HepG2 (cell line): ENCODE measurements around the gene SPAM1. TPM values are rescaled to one million over a fixed set of nuclear protein-coding genes. Genes with fewer than 3 reads are reported as not detected.

Experiments used
- ATAC-seq: fragments of 200-7000 bp; cut with Tn5 transposase; 3 replicates; pipeline ENCODE4 v1.9.1; 2020; ENCODE audit warnings: mild to moderate bottlenecking, moderate library complexity
- BruUV-seq: library from RNA; stranded (reverse); fragments of 400-500 nt; replicated peaks from 2 replicates; lab custom pipeline; 2021; lab: Mats Ljungman, UMichigan
- CTCF ChIA-PET: fragments of 300-600 bp; formaldehyde crosslinking; extraction: SDS; loops from one replicate; lab custom pipeline; 2021; ENCODE audit warnings: low total read pairs, inconsistent platforms, low intra/inter-chr PET ratio; lab: Yijun Ruan, JAX
- POLR2A ChIA-PET: fragments of 350-600 bp; sonication (Branson Sonifier 250); formaldehyde crosslinking; loops from one replicate; lab custom pipeline; 2020; ENCODE audit warnings: antibody characterized with exemption, inconsistent platforms; lab: Yijun Ruan, JAX
- DNase-seq: peaks from one replicate; pipeline ENCODE4 v3.0.0-alpha.2; 2015; ENCODE audit warnings: low spot score
- FAIRE-seq: peaks from 3 replicates; lab custom pipeline; 2011; peaks lifted over from hg19 to GRCh38; lab: Jason Lieb, UNC
- H2AFZ ChIP-seq: one replicate; pipeline ENCODE4 v1.6.1; 2011; ENCODE audit warnings: low read length, inconsistent platforms
- H3K27ac ChIP-seq: fragments of 300-600 bp; 3 replicates; pipeline ENCODE4 v1.8.0; 2011; ENCODE audit warnings: mixed run types, mild to moderate bottlenecking, mixed read lengths, low read length, inconsistent platforms; ENCODE audit not compliant: insufficient read depth; ENCODE audit errors: extremely low read length
- H3K27me3 ChIP-seq, 2 experiments: fragments of 200-600 bp in 1 of 2; 2 replicates in 1 of 2; 3 replicates in 1 of 2; pipeline versions ENCODE4 v1.6.0 to v1.8.0; 2011; ENCODE audit warnings: low read length in 2 of 2, mild to moderate bottlenecking in 2 of 2, moderate library complexity in 2 of 2, inconsistent platforms in 1 of 2; ENCODE audit not compliant: insufficient read depth in 2 of 2, control insufficient read depth in 1 of 2
- H3K36me3 ChIP-seq, 2 experiments: fragments of 200-600 bp in 1 of 2; replicated peaks in 1 of 2; 2 replicates in 1 of 2; 3 replicates in 1 of 2; pipeline versions ENCODE4 v1.5.1 to v1.8.0; 2011; ENCODE audit warnings: low read length in 2 of 2, inconsistent platforms in 1 of 2; ENCODE audit not compliant: insufficient read depth in 2 of 2, control insufficient read depth in 1 of 2
- H3K4me1 ChIP-seq: 2 replicates; pipeline ENCODE4 v1.5.1; 2012; ENCODE audit warnings: low read length, inconsistent platforms; ENCODE audit not compliant: insufficient read depth
- H3K4me2 ChIP-seq: 2 replicates; pipeline ENCODE4 v1.6.0; 2011; ENCODE audit warnings: low read depth, low read length, inconsistent platforms
- H3K4me3 ChIP-seq, 3 experiments: fragments of 200-600 bp in 1 of 3; sonication (generic), shearing (Covaris generic) in 1 of 3; replicated peaks in 1 of 3; 2 replicates each; pipeline ENCODE4 v1.5.1; 2011 to 2016; ENCODE audit warnings: low read length in 3 of 3, inconsistent platforms in 2 of 3, low read depth in 2 of 3, mild to moderate bottlenecking in 2 of 3, control low read depth in 1 of 3, mixed read lengths in 1 of 3; ENCODE audit not compliant: insufficient read depth in 1 of 3
- H3K79me2 ChIP-seq: one replicate; pipeline ENCODE4 v1.6.1; 2011; ENCODE audit warnings: low read length, inconsistent platforms; ENCODE audit not compliant: insufficient read depth
- H3K9ac ChIP-seq: 2 replicates; pipeline ENCODE4 v1.6.0; 2011; ENCODE audit warnings: mild to moderate bottlenecking, low read depth, low read length, inconsistent platforms; ENCODE audit not compliant: insufficient read depth
- H3K9me3 ChIP-seq: 2 replicates; pipeline ENCODE4 v1.5.1; 2012; ENCODE audit warnings: mild to moderate bottlenecking, low read length
- H4K20me1 ChIP-seq: 2 replicates; pipeline ENCODE4 v1.6.0; 2011; ENCODE audit warnings: inconsistent platforms, mild to moderate bottlenecking, low read length, moderate library complexity; ENCODE audit not compliant: insufficient read depth
- MIXL1 ChIP-seq: IDR thresholded peaks from 2 replicates; pipeline ENCODE4 v1.6.1; 2016
- PPARG ChIP-seq: conservative IDR thresholded peaks from 2 replicates; pipeline ENCODE4 v1.6.1; 2016; ENCODE audit warnings: missing biosample characterization, missing genetic modification reagents
- SP4 ChIP-seq: sonication (generic); formaldehyde crosslinking; IDR thresholded peaks from 2 replicates; pipeline ENCODE4 v1.8.1; 2023; ENCODE audit warnings: mild to moderate bottlenecking, missing genetic modification reagents
- TFE3 ChIP-seq: IDR thresholded peaks from 2 replicates; pipeline ENCODE4 v1.6.1; 2016
- TSC22D2 ChIP-seq: sonication (generic); formaldehyde crosslinking; IDR thresholded peaks from 2 replicates; pipeline ENCODE4 v1.5.1; 2020; ENCODE audit warnings: missing genetic modification reagents, mild to moderate bottlenecking, borderline replicate concordance
- ZNF432 ChIP-seq: sonication (generic); formaldehyde crosslinking; IDR thresholded peaks from 2 replicates; pipeline ENCODE4 v1.5.0; 2020; ENCODE audit warnings: missing genetic modification reagents, mild to moderate bottlenecking, borderline replicate concordance
- ZNF607 ChIP-seq: sonication (generic); formaldehyde crosslinking; IDR thresholded peaks from 2 replicates; pipeline ENCODE4 v1.5.1; 2020; ENCODE audit warnings: missing genetic modification reagents, mild to moderate bottlenecking, borderline replicate concordance
- ZNF609 ChIP-seq: sonication (generic); formaldehyde crosslinking; IDR thresholded peaks from 2 replicates; pipeline ENCODE4 v1.4.0; 2020; ENCODE audit warnings: mild to moderate bottlenecking, missing genetic modification reagents, borderline replicate concordance
- WGBS: methylation state at CpG from one replicate; pipeline ENCODE4 v1.1.6; 2017; ENCODE audit warnings: low lambda C conversion rate; 5-methylcytosine and 5-hydroxymethylcytosine counted together
- in situ Hi-C: cut with HindIII; loops from 2 replicates; pipeline ENCODE4 v1.10.0; 2017; ENCODE audit warnings: low pct_unique_long_range_greater_than_20kb; ENCODE audit not compliant: extremely low pct_ligation_motif_present
- intact Hi-C: fragments of 100-400 bp; cut with micrococcal nuclease; formaldehyde crosslinking; loops from one replicate; pipeline ENCODE4 v1.10.0; 2022; ENCODE audit not compliant: unreplicated experiment
- polyA plus RNA-seq, 8 experiments: library from polyadenylated mRNA; depleted of rRNA in 3 of 8; stranded (reverse) in 7 of 8; unstranded in 1 of 8; fragments of >200 nt; fragmentation: Illumina TruSeq in 4 of 8; extraction: Trizol in 4 of 8; gene quantifications; 2 replicates each; pipeline versions ENCODE4 v1.2.1 to v1.2.3, GENCODE V29; 2011 to 2016; ENCODE audit warnings: low read depth in 4 of 8, missing spikeins in 1 of 8, mixed read lengths in 1 of 8; ENCODE audit not compliant: insufficient read depth in 1 of 8
- total RNA-seq, 5 experiments: library from RNA; depleted of rRNA; stranded (reverse); fragments of >200 nt; fragmentation: Illumina TruSeq; extraction: Trizol; gene quantifications; 2 replicates each; pipeline ENCODE4 v1.2.3, GENCODE V29; 2016; ENCODE audit warnings: low read depth in 1 of 5

The SPAM1 gene
- total and polyA plus RNA-seq, 2 of the 13 experiments (the other 11 are each of a cell fraction or from before 2014, with no cell fraction given), result not detected

- Histone ChIP-seq H3K79me2 (no peaks in the 10 kb centered on the region), H3K9ac (no peak overlapping the region), H3K4me3 (no peak overlapping the region), H3K9me3 (peaks cover 10% of the 10 kb centered on the region; the same call in 1 of the 2 replicates), H3K4me1 (no peaks in the 10 kb centered on the region), H4K20me1 (no peaks in the 10 kb centered on the region), H2AFZ (no peak overlapping the region), H3K27ac (no peak overlapping the region), H3K36me3 (no peaks in the 10 kb centered on the region), H3K4me2 (no peak overlapping the region), H3K27me3 (no peaks in the 10 kb centered on the region)
- ChIA-PET CTCF (no interaction called here), POLR2A (no interaction called here)
- DNase-seq, result no peak
- BruUV-seq, result no TSS peak
- WGBS, result 0% methylated on average over 2 of the region's 2 CpGs
- no peak for ATAC-seq
- no peak for FAIRE-seq
- in situ Hi-C loops (no loop called here), intact Hi-C loops (no loop called here)
- TF ChIP-seq ZNF609 (CRISPR knock-in tag) (no peak), TSC22D2 (CRISPR knock-in tag) (no peak), ZNF432 (no peak), ZNF607 (no peak), MIXL1 (CRISPR knock-in tag) (no peak), SP4 (CRISPR knock-in tag) (no peak), TFE3 (no peak), PPARG (CRISPR knock-in tag) (no peak)
Observed at GRCh38 chr7:123936388-123936787, 11.3 kb downstream of the SPAM1 start.
